NT2/D1 (cell line): ENCODE data around the gene SIN3B.
A peak's percentile ranks its signal among the peaks of the same experiment; 100 is the strongest.

Source experiments
- DNase-seq: peaks from one replicate; pipeline ENCODE4 v3.0.0-alpha.2; 2011; ENCODE audit warnings: low read depth, low spot score
- H3K27me3 ChIP-seq: 2 replicates; pipeline ENCODE4 v1.6.0; 2011; ENCODE audit warnings: mild to moderate bottlenecking; ENCODE audit not compliant: insufficient read length, insufficient read depth
- H3K36me3 ChIP-seq: 2 replicates; pipeline ENCODE4 v1.6.1; 2011; ENCODE audit warnings: mild to moderate bottlenecking, low read length, mixed read lengths; ENCODE audit not compliant: insufficient read depth, insufficient read length
- H3K4me1 ChIP-seq: 2 replicates; pipeline ENCODE4 v1.5.1; 2011; ENCODE audit not compliant: insufficient read depth, insufficient read length
- H3K4me3 ChIP-seq: 2 replicates; pipeline ENCODE4 v1.5.1; 2011; ENCODE audit warnings: low read depth; ENCODE audit not compliant: insufficient read length
- H3K9ac ChIP-seq: 2 replicates; pipeline ENCODE4 v1.6.0; 2011; ENCODE audit warnings: low read depth; ENCODE audit not compliant: insufficient read length
- H3K9me3 ChIP-seq: 2 replicates; pipeline ENCODE4 v1.5.1; 2011; ENCODE audit warnings: mild to moderate bottlenecking, low read length; ENCODE audit not compliant: insufficient read depth
- SUZ12 ChIP-seq: IDR thresholded peaks from 2 replicates; pipeline ENCODE4 v1.6.1; 2011; ENCODE audit not compliant: insufficient read length, insufficient read depth; ENCODE audit errors: extremely low read depth
- YY1 ChIP-seq: IDR thresholded peaks from 2 replicates; pipeline ENCODE4 v1.6.1; 2011; ENCODE audit not compliant: insufficient read length, insufficient read depth
- ZNF274 ChIP-seq: IDR thresholded peaks from 2 replicates; pipeline ENCODE4 v1.6.1; 2011; ENCODE audit warnings: mild to moderate bottlenecking, low read depth, low read length

SIN3B gene, protein sequence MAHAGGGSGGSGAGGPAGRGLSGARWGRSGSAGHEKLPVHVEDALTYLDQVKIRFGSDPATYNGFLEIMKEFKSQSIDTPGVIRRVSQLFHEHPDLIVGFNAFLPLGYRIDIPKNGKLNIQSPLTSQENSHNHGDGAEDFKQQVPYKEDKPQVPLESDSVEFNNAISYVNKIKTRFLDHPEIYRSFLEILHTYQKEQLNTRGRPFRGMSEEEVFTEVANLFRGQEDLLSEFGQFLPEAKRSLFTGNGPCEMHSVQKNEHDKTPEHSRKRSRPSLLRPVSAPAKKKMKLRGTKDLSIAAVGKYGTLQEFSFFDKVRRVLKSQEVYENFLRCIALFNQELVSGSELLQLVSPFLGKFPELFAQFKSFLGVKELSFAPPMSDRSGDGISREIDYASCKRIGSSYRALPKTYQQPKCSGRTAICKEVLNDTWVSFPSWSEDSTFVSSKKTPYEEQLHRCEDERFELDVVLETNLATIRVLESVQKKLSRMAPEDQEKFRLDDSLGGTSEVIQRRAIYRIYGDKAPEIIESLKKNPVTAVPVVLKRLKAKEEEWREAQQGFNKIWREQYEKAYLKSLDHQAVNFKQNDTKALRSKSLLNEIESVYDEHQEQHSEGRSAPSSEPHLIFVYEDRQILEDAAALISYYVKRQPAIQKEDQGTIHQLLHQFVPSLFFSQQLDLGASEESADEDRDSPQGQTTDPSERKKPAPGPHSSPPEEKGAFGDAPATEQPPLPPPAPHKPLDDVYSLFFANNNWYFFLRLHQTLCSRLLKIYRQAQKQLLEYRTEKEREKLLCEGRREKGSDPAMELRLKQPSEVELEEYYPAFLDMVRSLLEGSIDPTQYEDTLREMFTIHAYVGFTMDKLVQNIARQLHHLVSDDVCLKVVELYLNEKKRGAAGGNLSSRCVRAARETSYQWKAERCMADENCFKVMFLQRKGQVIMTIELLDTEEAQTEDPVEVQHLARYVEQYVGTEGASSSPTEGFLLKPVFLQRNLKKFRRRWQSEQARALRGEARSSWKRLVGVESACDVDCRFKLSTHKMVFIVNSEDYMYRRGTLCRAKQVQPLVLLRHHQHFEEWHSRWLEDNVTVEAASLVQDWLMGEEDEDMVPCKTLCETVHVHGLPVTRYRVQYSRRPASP

DNA sequence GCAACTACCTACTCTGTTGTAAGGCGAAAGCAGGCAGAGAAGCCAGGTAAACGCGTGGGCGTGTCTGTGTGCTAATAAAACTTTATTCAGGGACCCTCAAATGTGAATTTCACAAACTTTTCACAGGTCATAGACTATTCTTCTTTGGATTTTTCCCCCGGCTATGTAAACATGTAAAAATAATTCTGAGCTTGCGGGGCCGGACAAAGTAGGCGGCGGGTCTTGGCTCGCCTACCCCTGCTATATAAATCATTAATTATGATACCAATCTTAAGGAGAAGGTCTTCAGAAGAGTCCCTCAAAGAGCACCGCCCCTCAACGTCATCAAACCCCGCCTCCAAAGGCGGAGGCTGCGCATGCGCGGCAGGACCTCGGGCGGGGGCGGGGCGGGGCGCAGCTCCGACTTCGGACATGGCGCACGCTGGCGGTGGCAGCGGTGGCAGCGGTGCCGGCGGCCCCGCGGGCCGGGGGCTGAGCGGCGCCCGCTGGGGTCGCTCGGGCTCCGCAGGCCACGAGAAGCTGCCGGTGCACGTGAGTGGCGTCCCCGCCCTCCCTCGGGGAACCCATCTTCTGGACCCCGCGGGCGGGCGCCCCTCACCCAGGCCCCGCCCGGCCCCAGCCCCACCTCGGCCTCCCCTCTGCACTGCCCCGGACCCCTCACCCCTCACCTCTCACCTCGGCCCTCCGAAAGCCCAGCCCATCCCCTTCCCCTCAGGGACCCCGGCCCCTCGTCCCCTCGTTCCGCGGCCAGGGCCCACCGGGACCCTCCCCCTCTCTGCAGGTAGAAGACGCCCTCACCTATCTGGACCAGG, at the start of gene SIN3B:
SIN3B (plus strand) TSS at position 389 of the 812 bp plus-strand sequence; CDS start at position 412, 23 bp downstream.
- H3K36me3 ChIP-seq, result peaks cover 40% of the 10 kb centered on the region
- H3K4me3 ChIP-seq, result peak within 1 kb of the TSS; percentile 81
- TF ChIP-seq SUZ12 (no peak), ZNF274 (no peak), YY1 (peak; percentile 52)
- H3K27me3 ChIP-seq, result no peaks in the 10 kb centered on the region
- peak; percentile 89 for DNase-seq
- no peaks in the 10 kb centered on the region for H3K9me3 ChIP-seq
- H3K4me1 ChIP-seq, result peaks cover 5% of the 10 kb centered on the region
- peak within 1 kb of the TSS; percentile 88 for H3K9ac ChIP-seq

DNA sequence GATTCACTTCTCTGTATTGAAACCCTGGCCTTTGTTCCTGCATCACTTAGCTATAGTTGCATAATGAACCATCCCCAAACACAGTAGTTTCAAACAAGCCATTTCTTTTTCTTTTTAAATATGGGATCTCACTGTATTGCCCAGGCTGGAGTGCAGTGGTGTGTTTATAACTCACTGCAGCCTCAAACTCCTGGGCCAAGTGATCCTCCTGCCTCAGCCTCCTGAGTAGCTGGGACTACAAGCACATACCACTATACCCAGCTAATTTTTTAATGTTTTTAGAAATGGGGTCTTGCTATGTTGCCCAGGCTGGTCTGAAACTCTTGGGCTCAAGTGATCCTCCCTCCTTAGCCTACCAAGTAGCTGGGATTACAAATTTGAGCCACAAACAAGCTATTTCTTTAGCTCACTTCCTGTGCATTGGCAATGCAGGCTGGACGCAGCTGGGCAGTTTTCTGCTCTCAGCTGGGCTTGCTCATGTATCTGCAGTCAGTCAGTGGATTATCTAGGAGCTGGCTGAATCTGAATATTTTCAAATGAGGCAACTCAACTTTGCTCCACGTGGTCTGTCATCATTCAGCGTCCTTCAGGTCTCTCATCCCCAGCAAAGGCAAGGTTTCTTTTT, 49.5 kb upstream of the SIN3B start:
- Histone ChIP-seq H3K4me1 (no peaks in the 10 kb centered on the region), H3K36me3 (no peaks in the 10 kb centered on the region), H3K9ac (no peak overlapping the region), H3K27me3 (peaks cover 3% of the 10 kb centered on the region), H3K9me3 (no peaks in the 10 kb centered on the region), H3K4me3 (no peak overlapping the region)
- TF ChIP-seq YY1 (no peak), ZNF274 (no peak), SUZ12 (no peak)
- DNase-seq, result no peak

DNA sequence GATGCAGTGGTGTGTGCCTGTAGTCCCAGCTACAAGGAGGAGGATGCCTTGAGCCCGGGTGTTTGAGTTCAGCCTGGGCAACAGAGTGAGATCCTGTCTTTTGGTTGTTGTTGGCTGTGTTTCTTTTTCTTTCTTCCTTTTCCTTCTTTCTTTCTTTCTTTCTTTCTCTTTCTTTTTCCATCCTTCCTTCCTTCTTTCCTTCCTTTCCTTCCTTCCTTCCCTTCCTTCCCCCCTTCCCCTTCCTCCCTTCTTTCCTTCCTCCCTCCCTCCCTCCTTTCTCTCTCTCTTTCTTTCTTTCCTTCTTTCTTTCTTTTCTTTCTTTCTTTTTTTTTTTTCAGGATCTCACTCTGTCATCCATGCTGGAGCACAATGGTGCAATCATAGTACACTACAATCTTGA, 46.5 kb upstream of the SIN3B start:
- TF ChIP-seq YY1, result no peak
- TF ChIP-seq SUZ12, result no peak
- no peak for TF ChIP-seq ZNF274
- H3K4me1 ChIP-seq, result no peaks in the 10 kb centered on the region
- no peaks in the 10 kb centered on the region for H3K9me3 ChIP-seq
- H3K36me3 ChIP-seq, result no peaks in the 10 kb centered on the region
- H3K9ac ChIP-seq, result no peak overlapping the region
- peaks cover 3% of the 10 kb centered on the region for H3K27me3 ChIP-seq
- no peak for DNase-seq
- H3K4me3 ChIP-seq, result no peak overlapping the region

DNA sequence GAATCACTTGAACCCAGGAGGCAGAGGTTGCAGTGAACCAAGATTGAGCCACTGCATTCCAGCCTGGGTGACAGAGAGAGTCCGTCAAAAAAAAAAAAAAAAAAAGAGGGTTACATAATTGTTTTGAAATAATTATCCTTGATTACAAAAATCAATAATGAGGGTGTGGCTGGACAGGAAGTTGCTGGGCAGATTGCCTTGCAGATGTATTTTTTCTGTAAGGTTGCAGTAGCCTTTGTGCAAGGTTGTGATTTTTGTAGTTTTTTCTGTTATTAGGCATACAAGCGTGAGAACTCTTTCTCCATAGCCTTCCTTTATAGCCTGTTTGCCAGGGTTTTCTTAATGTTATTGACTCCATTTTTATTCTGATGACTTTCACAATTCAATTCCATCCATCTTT, 40.7 kb upstream of the SIN3B start:
- H3K4me3 ChIP-seq, result no peak overlapping the region
- H3K36me3 ChIP-seq, result no peaks in the 10 kb centered on the region
- DNase-seq, result no peak
- H3K4me1 ChIP-seq, result no peaks in the 10 kb centered on the region
- no peaks in the 10 kb centered on the region for H3K27me3 ChIP-seq
- peaks cover 19% of the 10 kb centered on the region for H3K9me3 ChIP-seq
- H3K9ac ChIP-seq, result no peak overlapping the region
- TF ChIP-seq SUZ12 (no peak), ZNF274 (no peak), YY1 (no peak)

DNA sequence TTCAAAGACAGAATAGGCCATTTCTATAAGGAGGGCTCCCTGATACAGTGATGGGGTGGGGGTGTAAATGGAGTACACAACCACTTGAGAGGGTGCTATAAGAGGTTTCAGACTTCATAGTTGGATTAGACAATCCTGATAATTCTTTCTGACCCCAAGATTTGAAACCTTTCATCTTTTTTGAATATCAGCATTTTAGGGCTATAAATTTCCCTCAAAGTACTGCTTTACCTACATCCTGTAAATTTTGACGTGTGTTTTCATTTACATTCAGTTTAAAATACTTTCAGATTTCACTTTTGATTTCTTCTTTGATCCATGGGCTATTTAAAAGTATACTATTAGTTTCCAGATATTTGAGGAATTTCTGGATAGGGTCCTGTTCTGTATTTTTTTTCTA, 40.0 kb upstream of the SIN3B start:
- TF ChIP-seq SUZ12 (no peak), YY1 (no peak)
- peaks cover 19% of the 10 kb centered on the region for H3K9me3 ChIP-seq

DNA sequence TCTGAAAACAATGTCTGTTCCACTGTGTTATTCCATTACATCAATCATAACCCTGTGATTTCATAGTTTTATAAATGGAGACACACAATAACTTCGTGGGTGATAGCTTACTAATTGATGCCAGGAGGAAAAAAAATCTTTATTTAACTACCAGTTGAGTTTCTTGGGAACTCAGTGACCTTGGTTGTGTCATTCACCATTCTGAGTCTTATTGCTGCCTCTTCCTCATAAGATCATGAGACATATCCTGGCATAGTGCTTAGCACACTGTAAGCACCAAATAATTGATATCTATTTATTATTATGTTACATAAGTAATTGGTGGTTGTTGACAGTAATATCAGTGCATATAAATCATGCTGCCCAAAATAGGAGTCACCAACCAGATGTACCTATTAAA, 39.1 kb upstream of the SIN3B start:
- DNase-seq, result no peak
- no peaks in the 10 kb centered on the region for H3K27me3 ChIP-seq
- H3K9ac ChIP-seq, result no peak overlapping the region
- peaks cover 21% of the 10 kb centered on the region for H3K9me3 ChIP-seq
- no peak overlapping the region for H3K4me3 ChIP-seq
- H3K4me1 ChIP-seq, result no peaks in the 10 kb centered on the region
- no peak for TF ChIP-seq YY1
- H3K36me3 ChIP-seq, result no peaks in the 10 kb centered on the region

More for the DNA sequence above, 40.0 kb upstream of the SIN3B start:
- DNase-seq, result no peak
- Histone ChIP-seq H3K9ac (no peak overlapping the region), H3K36me3 (no peaks in the 10 kb centered on the region), H3K27me3 (no peaks in the 10 kb centered on the region), H3K4me3 (no peak overlapping the region), H3K4me1 (no peaks in the 10 kb centered on the region)
